ENCODE data around the gene MOV10L1.

DNA sequence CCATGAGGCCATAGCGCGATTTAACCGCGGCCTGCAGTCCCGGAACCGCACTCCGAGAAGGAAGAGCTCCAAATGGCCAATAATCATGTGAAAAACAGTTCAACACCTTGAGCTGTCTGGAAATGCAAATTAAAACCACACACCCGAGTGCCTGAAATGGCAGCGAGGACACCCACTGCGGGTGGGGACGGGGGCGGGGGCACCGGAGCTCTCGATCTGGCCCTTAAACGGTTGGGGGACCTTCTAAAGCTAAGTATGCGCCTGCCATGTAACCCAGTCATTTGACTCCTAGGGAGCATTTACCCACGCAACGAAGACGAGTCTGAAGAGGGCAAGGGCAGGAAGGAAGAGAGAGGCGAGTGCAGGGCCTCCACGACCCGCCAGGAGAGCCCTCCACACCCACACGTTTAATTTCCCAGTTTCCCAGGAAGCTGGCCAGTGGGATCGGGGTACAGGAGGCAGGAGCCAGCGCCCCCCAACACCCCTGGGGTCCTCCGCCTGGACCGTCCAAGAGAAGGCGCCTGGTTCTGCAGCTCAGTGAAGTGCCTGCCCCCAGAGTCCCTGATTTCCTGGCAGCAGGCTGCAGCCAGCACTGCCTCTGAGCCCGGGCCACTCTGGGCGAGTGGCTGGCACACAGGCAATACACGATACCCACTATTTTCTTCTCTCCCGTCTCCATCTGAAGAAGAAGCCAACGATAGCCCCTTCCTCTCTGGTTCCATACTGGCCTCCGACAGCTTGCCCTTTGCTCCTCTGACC, 33.4 kb upstream of the MOV10L1 start:
- TF ChIP-seq, protein P1, sequence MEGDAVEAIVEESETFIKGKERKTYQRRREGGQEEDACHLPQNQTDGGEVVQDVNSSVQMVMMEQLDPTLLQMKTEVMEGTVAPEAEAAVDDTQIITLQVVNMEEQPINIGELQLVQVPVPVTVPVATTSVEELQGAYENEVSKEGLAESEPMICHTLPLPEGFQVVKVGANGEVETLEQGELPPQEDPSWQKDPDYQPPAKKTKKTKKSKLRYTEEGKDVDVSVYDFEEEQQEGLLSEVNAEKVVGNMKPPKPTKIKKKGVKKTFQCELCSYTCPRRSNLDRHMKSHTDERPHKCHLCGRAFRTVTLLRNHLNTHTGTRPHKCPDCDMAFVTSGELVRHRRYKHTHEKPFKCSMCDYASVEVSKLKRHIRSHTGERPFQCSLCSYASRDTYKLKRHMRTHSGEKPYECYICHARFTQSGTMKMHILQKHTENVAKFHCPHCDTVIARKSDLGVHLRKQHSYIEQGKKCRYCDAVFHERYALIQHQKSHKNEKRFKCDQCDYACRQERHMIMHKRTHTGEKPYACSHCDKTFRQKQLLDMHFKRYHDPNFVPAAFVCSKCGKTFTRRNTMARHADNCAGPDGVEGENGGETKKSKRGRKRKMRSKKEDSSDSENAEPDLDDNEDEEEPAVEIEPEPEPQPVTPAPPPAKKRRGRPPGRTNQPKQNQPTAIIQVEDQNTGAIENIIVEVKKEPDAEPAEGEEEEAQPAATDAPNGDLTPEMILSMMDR (IDR thresholded peaks at IDR 0.05; ENCODE audit: extremely low read depth in 1 of 2, insufficient read depth in 1 of 2, low read depth in 1 of 2, low read length in 2 of 2) = no peak
- TF ChIP-seq FOS (IDR thresholded peaks at IDR 0.05; ENCODE audit: borderline replicate concordance, insufficient read depth, low read length) (no peak), POLR2A (IDR thresholded peaks at IDR 0.05; ENCODE audit: low read depth, low read length) (no peak), JUN (IDR thresholded peaks at IDR 0.05; ENCODE audit: borderline replicate concordance, insufficient read depth, insufficient read length, low read depth) (no peak), EZH2 (IDR thresholded peaks at IDR 0.05; ENCODE audit: borderline replicate concordance, low read depth, low read length, severe bottlenecking) (no peak), POLR2AphosphoS5 (IDR thresholded peaks at IDR 0.05; ENCODE audit: insufficient read depth, low read depth, low read length) (no peak), MYC (IDR thresholded peaks at IDR 0.05; ENCODE audit: low read depth, low read length) (no peak)
- TF ChIP-seq, protein P2, sequence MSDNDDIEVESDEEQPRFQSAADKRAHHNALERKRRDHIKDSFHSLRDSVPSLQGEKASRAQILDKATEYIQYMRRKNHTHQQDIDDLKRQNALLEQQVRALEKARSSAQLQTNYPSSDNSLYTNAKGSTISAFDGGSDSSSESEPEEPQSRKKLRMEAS (IDR thresholded peaks at IDR 0.05; ENCODE audit: insufficient read depth, insufficient read length) = no peak

Measured in endothelial cell of umbilical vein (primary cell).